Measurements from ENCODE around the gene BABAM2. TPM values are rescaled to one million over a fixed set of nuclear protein-coding genes. Genes with fewer than 3 reads are reported as not detected.

BABAM2 gene
- total and polyA plus RNA-seq, 10 of the 15 experiments (the other 5 are each of a cell fraction or from before 2014, with no cell fraction given): 30.7 to 59.9 (median 44.5) TPM

DNA sequence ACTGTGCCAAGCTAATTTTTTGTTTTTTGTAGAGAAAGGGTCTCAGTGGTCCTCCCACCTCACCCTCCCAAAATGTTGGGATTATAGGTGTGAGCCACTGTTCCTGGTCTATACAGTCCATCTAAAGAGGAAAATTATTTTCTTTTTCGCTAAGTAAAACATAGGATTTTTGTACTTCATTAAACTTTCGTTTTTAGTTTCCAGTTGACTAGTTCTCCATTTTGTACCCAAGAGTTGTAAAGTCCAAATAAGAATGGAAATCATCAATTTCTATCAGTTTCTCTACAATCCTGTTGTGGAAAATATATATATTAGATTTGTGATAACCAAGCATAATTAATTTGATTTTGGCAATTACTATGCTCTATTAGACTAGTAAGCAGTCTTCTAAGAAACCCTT, 156.4 kb downstream of the BABAM2 start (continued):
- TF ChIP-seq EZH2 (IDR thresholded peaks at IDR 0.05; ENCODE audit: borderline replicate concordance, control insufficient read depth, low read depth, low read length) (no peak), MTA2 (IDR thresholded peaks at IDR 0.05; ENCODE audit: low read depth) (no peak), HDAC6 (IDR thresholded peaks at IDR 0.05; ENCODE audit: unreplicated experiment) (no peak)
- TF ChIP-seq, protein P1, sequence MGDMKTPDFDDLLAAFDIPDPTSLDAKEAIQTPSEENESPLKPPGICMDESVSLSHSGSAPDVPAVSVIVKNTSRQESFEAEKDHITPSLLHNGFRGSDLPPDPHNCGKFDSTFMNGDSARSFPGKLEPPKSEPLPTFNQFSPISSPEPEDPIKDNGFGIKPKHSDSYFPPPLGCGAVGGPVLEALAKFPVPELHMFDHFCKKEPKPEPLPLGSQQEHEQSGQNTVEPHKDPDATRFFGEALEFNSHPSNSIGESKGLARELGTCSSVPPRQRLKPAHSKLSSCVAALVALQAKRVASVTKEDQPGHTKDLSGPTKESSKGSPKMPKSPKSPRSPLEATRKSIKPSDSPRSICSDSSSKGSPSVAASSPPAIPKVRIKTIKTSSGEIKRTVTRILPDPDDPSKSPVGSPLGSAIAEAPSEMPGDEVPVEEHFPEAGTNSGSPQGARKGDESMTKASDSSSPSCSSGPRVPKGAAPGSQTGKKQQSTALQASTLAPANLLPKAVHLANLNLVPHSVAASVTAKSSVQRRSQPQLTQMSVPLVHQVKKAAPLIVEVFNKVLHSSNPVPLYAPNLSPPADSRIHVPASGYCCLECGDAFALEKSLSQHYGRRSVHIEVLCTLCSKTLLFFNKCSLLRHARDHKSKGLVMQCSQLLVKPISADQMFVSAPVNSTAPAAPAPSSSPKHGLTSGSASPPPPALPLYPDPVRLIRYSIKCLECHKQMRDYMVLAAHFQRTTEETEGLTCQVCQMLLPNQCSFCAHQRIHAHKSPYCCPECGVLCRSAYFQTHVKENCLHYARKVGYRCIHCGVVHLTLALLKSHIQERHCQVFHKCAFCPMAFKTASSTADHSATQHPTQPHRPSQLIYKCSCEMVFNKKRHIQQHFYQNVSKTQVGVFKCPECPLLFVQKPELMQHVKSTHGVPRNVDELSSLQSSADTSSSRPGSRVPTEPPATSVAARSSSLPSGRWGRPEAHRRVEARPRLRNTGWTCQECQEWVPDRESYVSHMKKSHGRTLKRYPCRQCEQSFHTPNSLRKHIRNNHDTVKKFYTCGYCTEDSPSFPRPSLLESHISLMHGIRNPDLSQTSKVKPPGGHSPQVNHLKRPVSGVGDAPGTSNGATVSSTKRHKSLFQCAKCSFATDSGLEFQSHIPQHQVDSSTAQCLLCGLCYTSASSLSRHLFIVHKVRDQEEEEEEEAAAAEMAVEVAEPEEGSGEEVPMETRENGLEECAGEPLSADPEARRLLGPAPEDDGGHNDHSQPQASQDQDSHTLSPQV (IDR thresholded peaks at IDR 0.05): no peak

DNA sequence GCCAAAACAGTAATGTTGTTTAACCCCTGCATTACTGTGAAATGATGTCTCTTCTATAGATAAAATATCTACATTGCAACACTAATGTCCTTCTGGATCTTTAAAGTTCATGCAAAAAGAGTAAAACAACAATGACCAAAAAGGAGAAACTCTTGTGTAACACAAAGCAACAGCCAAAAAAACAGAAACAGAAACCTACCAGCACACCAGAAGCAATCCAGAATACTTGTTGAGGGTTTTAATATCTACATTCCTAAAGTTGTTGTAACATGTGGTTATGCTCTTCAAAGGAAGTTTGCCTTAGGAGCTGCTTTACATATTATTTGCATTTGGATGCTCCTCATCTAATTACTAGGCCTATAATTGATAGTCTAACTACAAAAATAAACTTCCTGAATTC, 157.2 kb downstream of the BABAM2 start:
- no peak overlapping the region for H2AFZ ChIP-seq (ENCODE audit: control insufficient read depth, low read depth, low read length)
- H3K27me3 ChIP-seq (replicated peaks in 1 of 2; ENCODE audit: control insufficient read depth in 2 of 2, insufficient read depth in 2 of 2, low read length in 1 of 2): no peaks in the 10 kb centered on the region
- no peaks in the 10 kb centered on the region for H4K20me1 ChIP-seq (ENCODE audit: control insufficient read depth, insufficient read depth)
- H3K4me1 ChIP-seq (ENCODE audit: control insufficient read depth, insufficient read depth, low read length): no peaks in the 10 kb centered on the region
- in situ Hi-C loops (cut with MboI) (no loop called here), intact Hi-C loops (cut with micrococcal nuclease; ENCODE audit: unreplicated experiment) (no loop called here)
- ChIA-PET SMC1A (ENCODE audit: uncharacterized antibody, unreplicated experiment) (interaction anchor here (1.1 kb wide), 1 partner anchor 10 kb away, joined by 3 read pairs; no protein-coding TSS in a partner anchor), RAD21 (ENCODE audit: unreplicated experiment) (no interaction called here), CTCF (no interaction called here), POLR2A (no interaction called here)
- no peaks in the 10 kb centered on the region for H3K79me2 ChIP-seq (ENCODE audit: control insufficient read depth, insufficient read depth, low read length)
- FAIRE-seq (no peak), ATAC-seq (no peak), DNase-seq (ENCODE audit: low read depth, low spot score) (no peak)
- no peak overlapping the region for H3K4me2 ChIP-seq (ENCODE audit: control insufficient read depth, insufficient read depth)
- no peak overlapping the region for H3K9ac ChIP-seq (ENCODE audit: control insufficient read depth, insufficient read depth, low read length)
- H3K4me3 ChIP-seq: no peak overlapping the region
- H3K9me3 ChIP-seq (replicated peaks; ENCODE audit: control insufficient read depth, insufficient read depth, low read length): no peaks in the 10 kb centered on the region
- no TSS peak for BruUV-seq (replicated peaks)
- H3K27ac ChIP-seq (ENCODE audit: control insufficient read depth, insufficient read depth): no peak overlapping the region
- H3K36me3 ChIP-seq (ENCODE audit: control insufficient read depth in 2 of 2, insufficient read depth in 2 of 2, low read length in 1 of 2): no peaks in the 10 kb centered on the region
- no peak for TF ChIP-seq HDAC6 (IDR thresholded peaks at IDR 0.05; ENCODE audit: unreplicated experiment)
- no peak for TF ChIP-seq NFYB (IDR thresholded peaks at IDR 0.05; ENCODE audit: insufficient read depth, low read depth, low read length)
- no peak for TF ChIP-seq RAD51 (IDR thresholded peaks at IDR 0.05)
- TF ChIP-seq KLF5 (IDR thresholded peaks at IDR 0.05; ENCODE audit: partially characterized antibody): no peak
- TF ChIP-seq, protein P2, sequence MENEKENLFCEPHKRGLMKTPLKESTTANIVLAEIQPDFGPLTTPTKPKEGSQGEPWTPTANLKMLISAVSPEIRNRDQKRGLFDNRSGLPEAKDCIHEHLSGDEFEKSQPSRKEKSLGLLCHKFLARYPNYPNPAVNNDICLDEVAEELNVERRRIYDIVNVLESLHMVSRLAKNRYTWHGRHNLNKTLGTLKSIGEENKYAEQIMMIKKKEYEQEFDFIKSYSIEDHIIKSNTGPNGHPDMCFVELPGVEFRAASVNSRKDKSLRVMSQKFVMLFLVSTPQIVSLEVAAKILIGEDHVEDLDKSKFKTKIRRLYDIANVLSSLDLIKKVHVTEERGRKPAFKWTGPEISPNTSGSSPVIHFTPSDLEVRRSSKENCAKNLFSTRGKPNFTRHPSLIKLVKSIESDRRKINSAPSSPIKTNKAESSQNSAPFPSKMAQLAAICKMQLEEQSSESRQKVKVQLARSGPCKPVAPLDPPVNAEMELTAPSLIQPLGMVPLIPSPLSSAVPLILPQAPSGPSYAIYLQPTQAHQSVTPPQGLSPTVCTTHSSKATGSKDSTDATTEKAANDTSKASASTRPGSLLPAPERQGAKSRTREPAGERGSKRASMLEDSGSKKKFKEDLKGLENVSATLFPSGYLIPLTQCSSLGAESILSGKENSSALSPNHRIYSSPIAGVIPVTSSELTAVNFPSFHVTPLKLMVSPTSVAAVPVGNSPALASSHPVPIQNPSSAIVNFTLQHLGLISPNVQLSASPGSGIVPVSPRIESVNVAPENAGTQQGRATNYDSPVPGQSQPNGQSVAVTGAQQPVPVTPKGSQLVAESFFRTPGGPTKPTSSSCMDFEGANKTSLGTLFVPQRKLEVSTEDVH (IDR thresholded peaks at IDR 0.05; ENCODE audit: low read depth, partially characterized antibody): no peak
- no peak for TF ChIP-seq CHD1 (IDR thresholded peaks at IDR 0.05; ENCODE audit: low read depth, low read length)
